Posterior cingulate gyrus (tissue), 11 donors: ENCODE results near the gene DIS3L2.
"Not testable (repeated sequence)": the region's sequence is repeated elsewhere in the genome, so short reads cannot be mapped to it uniquely, and the experiment has no call there.

Experiments used
- DNase-seq, 10 donors: peaks; one replicate each; pipeline versions ENCODE4 v3.0.0 to v3.0.0-alpha.2; 2020 to 2021; ENCODE audit warnings: mixed read lengths in 3 of 10
- intact Hi-C: fragments of 100-400 bp; cut with DNase I; formaldehyde crosslinking; loops from one replicate; pipeline ENCODE4 v1.15.1; 2023

Gene DIS3L2

DNA sequence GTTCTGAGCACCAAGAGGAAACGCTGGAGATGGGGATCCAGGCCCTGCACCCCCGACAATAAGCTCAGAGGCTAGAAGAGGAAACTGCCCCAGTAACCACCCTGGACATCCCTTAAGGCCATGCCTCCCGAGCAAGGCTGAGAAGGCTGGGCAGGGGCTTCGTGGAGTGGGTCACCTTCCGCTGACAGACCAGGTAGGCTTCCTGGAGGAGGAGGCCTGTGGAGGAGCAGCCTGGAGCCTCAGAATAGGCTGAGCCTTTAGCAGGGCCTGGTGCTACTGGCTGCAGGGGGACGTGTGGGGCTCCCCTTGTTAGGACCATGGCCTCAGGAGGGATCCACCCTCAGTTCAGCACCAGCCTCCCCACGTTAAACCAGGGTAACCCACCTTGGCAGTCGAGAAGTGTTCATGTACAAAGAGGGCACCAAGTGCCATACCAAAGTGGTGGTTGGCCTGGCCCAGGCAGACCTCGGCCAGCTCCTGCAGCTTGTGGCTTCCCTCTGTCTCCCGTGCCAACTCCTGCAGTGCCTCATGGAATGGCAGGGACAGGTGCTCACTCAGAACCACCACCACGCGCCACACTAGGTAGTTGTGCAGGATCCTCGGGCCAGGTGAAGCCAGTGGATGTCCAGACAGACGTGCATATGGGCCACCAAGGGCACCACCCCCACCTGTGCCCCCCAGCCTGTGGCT, 388.6 kb downstream of the DIS3L2 start:
- peak in 3 of 10 donors; percentile 45 to 73 (median 71) for DNase-seq
- intact Hi-C loops = no loop called here

GRCh38 chr2:232350804-232351685, 389.5 kb downstream of the DIS3L2 start:
- peak in 3 of 10 donors; percentile 45 to 82 (median 64) for DNase-seq
- intact Hi-C loops = no loop called here

DNA sequence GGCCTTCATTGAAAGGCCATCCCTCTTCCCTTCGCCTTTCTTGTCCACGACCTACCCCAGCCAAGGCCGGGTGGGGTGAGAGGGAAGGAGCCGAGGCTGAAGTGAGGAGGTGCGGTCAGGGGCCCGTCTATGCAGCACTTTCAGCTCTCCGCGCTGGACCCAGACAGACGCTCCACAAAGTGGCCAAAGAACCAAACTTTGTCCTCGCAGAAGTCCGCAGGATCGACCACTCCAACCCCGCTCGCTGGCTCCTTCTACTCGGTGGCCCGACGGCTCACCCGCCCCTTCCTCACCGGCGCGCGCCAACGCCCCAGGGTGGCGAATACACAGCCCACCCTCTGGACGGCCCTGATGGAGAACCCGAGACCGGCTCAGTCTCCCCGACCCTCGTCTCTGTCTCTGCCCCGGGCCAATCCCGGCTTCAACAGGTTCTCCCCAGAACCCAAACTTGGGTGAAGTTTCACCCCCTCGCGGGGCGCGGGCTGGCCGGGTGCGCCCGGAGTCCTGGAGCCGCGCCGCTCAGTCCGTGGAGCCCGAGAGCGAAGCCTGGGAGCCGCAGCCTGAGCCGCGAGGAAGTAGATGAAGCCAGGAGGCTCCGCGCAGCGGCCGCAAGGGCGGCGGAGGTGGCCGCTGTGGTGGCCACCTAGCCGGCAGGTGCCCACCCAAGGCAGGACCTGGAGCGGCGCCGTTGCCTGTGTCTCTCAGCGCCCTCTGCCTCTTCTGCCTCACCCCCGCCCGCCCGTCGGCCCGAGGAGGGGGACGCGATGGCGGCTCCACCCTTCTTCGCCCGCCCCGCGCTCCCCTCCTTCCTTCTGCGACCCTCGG, 390.4 kb downstream of the DIS3L2 start:
- peak in 3 of 10 donors; percentile 42 to 78 (median 73) for DNase-seq
- intact Hi-C loops = no loop called here

DNA sequence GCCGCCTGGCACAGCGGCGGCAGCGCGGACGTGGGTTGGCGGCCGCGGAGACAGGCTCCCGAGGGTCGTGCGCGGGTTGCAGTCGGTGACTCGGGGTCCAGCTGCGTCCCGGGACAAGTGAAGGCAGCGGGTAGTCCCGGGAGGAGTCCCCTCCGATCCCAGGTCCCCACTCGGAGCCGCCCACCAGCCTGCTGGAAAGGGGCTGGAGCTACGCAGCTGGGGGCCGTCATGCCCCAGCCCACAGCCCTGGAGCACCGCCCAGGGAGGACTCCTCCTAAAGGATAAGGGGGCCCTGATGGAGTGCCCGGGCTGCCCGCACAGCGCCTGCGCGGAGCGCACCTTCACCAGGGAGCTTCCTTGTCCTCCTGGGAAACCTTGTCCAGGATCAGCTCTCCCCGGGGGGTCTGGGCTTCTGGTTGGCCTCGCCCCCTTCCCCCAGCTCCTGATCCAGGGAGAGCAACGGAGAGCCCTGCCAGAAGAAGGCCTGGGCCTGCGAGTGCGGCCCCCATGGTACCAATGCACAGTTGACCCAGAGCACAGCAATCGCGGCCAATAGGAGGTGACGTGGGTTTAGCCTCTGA, 391.1 kb downstream of the DIS3L2 start:
- DNase-seq = peak in 3 of 10 donors; percentile 35 to 73 (median 68)
- intact Hi-C loops = no loop called here

GRCh38 chr2:232353096-232353495, 391.6 kb downstream of the DIS3L2 start:
- intact Hi-C loops = no loop called here
- DNase-seq = peak in 2 of 10 donors; percentile 41 to 62

DNA sequence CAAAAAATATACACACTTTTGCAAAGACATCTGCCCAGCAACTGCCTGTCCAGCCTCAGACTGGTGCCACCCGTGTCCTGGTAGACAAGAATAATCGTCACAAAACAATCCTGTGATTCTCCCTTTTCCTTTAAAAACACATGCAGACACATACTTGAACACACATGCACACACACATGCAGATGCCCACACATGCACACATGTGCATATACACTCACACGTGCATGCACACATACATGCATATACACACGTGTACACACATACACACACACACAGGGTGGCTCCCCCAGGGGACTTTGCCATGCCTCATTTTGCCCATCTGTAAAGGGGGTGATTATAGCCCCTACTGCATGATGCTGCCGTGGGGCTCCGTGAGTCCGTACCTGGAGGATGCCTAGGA, 392.1 kb downstream of the DIS3L2 start:
- DNase-seq = peak in 2 of 10 donors; percentile 20
- intact Hi-C loops = no loop called here

GRCh38 chr2:232354069-232354468, 392.6 kb downstream of the DIS3L2 start:
- peak in 2 of 10 donors; percentile 30 to 45 for DNase-seq

GRCh38 chr2:232361646-232362045, 400.1 kb downstream of the DIS3L2 start:
- no peak for DNase-seq
- intact Hi-C loops = no loop called here

More at GRCh38 chr2:232354069-232354468, 392.6 kb downstream of the DIS3L2 start:
- intact Hi-C loops = no loop called here

- intact Hi-C loops = no loop called here
- peak in 3 of 10 donors; percentile 31 to 61 (median 52) for DNase-seq
These were observed 400.8 kb downstream of the DIS3L2 start for GRCh38 chr2:232362174-232362900.

GRCh38 chr2:232363064-232363783, 401.7 kb downstream of the DIS3L2 start:
- DNase-seq = peak in 3 of 10 donors; percentile 13 to 63 (median 33)
- intact Hi-C loops = not testable (repeated sequence)

- peak in 3 of 10 donors; percentile 39 to 60 (median 47) for DNase-seq
- intact Hi-C loops = no loop called here
These were observed 402.5 kb downstream of the DIS3L2 start for GRCh38 chr2:232363784-232364615.

DNA sequence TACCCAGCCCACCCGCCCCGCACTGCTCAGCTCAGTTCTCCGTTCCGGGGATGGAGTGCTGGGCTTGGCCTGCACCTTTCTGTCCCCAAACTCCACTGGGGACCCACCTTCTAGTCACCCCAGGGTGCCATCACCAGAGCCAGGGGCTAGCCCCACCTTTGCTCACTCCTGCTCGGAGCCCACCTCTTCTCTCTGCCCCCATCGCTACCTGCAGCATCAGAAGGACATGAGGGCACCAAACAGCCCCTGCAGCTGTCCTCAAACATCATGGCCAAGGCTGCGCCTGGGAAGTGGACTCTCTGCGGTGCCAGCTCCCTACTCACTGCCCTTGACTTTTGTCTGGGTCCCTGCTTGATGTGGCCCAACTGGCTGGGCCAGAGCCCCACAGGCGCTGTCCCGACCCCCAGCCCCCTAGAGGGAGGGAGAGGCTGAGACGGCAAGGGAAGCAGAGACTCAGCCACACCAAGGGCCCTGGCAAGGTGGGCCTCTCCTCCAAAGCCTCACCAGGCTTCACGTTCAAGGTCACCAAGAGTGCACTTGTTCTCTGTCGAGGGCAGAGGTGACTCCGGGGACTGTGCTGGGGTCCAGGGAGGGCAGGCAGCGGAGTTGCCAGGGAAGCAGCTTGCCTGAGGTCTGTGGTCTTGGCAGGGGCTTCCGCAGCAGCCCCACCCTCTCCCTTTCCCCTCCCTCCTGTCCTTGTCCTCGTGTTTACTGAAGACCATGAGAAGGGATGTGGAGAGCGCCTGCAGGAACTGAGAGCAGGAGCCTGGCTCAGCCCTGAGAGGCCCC, 403.5 kb downstream of the DIS3L2 start:
- intact Hi-C loops = not testable (repeated sequence)
- DNase-seq = peak in 3 of 10 donors; percentile 46 to 74 (median 56)

DNA sequence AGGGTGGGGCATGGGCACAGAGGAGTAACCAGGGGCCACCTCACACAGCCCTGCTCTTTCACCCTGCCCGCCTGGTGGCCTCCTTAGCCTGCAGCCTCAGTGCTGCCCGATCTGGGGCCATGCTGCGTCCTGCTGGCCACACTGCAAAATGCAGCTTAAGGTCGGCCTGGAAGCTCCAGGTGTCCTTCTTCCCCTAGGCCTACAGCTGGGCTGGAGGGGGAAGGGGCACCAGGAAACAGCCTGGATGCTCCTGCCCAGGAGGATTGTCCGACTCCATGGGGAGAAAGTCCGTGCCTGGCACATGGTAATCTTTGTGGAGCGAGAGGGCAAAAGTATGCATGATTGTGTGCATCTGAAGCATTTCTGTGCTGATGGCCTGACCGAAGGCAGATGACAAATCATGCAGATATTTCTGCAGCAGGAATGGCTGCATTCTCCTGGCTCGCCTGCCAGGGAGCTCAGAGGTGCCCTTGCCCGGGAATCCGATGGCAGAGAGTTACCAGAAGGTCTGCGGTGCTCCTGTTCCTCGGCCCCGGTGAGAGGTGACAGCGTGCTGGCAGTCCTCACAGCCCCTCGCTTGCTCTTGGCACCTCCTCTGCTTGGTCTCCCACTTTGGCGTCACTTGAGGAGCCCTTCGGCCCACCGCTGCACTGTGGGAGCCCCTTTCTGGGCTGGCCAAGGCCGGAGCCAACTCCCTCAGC, 404.3 kb downstream of the DIS3L2 start:
- peak in 3 of 10 donors; percentile 46 to 64 (median 49) for DNase-seq
- intact Hi-C loops = no loop called here

DNA sequence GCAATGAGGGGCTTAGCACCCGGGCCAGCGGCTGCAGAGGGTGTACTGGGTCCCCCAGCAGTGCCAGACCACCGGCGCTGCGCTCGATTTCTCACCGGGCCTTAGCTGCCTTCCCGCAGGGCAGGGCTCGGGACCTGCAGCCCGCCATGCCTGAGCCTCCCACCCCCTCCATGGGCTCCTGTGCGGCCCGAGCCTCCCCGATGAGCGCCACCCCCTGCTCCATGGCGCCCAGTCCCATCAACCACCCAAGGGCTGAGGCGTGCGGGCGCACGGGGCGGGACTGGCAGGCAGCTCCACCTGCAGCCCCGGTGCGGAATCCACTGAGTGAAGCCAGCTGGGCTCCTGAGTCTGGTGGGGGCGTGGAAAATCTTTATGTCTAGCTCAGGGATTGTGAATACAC, 404.9 kb downstream of the DIS3L2 start:
- intact Hi-C loops = not testable (repeated sequence)
- peak in 2 of 10 donors; percentile 35 to 43 for DNase-seq

DNA sequence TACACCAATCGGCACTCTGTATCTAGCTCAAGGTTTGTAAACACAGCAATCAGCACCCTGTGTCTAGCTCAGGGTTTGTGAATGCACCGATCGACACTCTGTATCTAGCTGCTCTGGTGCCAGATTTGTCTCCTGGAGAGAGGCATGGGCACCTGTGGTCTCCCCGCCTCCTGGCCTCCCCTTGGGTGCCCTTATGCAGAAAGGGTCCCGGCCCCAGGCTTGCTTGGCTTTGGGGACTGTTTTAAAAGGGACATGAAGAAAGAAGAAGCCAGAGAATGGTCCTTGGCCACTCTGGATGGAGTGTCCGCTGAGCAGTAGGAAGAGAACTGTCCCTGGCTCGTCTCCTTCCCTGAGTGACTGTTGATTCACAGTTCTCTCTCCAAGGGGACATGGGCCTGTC, 405.5 kb downstream of the DIS3L2 start:
- intact Hi-C loops = no loop called here
- DNase-seq = peak in 2 of 10 donors; percentile 20 to 40

- peak in 3 of 10 donors; percentile 23 to 74 (median 67) for DNase-seq
- intact Hi-C loops = no loop called here
These were observed 406.2 kb downstream of the DIS3L2 start for GRCh38 chr2:232367591-232368233.
